ENCODE data around the gene NPIPB8.
A peak's percentile ranks its signal among the peaks of the same experiment; 100 is the strongest.

- TF ChIP-seq, protein P1, sequence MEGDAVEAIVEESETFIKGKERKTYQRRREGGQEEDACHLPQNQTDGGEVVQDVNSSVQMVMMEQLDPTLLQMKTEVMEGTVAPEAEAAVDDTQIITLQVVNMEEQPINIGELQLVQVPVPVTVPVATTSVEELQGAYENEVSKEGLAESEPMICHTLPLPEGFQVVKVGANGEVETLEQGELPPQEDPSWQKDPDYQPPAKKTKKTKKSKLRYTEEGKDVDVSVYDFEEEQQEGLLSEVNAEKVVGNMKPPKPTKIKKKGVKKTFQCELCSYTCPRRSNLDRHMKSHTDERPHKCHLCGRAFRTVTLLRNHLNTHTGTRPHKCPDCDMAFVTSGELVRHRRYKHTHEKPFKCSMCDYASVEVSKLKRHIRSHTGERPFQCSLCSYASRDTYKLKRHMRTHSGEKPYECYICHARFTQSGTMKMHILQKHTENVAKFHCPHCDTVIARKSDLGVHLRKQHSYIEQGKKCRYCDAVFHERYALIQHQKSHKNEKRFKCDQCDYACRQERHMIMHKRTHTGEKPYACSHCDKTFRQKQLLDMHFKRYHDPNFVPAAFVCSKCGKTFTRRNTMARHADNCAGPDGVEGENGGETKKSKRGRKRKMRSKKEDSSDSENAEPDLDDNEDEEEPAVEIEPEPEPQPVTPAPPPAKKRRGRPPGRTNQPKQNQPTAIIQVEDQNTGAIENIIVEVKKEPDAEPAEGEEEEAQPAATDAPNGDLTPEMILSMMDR (conservative IDR thresholded peaks at IDR 0.05) = peak; percentile 34; the same call in 1 of the 2 replicates
- no peak for TF ChIP-seq EZH2 (IDR thresholded peaks at IDR 0.05; ENCODE audit: low read depth)
Measured at GRCh38 chr16:28597692-28598261, 40.1 kb upstream of the NPIPB8 start.

All from PC-9 (cell line).